ENCODE measurements around the gene WARS2. TPM values are rescaled to one million over a fixed set of nuclear protein-coding genes. Genes with fewer than 3 reads are reported as not detected.

Gene WARS2
- total RNA-seq, 1 experiment from 2014 or later: 10.5 TPM

- ATAC-seq: no peak
- DNase-seq (ENCODE audit: low read depth, low spot score): no peak
- H3K9ac ChIP-seq (ENCODE audit: low read length): no peak overlapping the region
- RAD21 ChIA-PET (ENCODE audit: low non-redundant PET in 1 of 2, low total read pairs in 2 of 2, uncharacterized antibody in 2 of 2, unreplicated experiment in 2 of 2): no interaction called here
- H3K36me3 ChIP-seq (ENCODE audit: control insufficient read depth in 1 of 2, insufficient read depth in 2 of 2, low read length in 2 of 2): no peaks in the 10 kb centered on the region
- H3K4me1 ChIP-seq (ENCODE audit: control insufficient read depth in 1 of 2, insufficient read depth in 2 of 2, low read length in 2 of 2): no peaks in the 10 kb centered on the region
- no peaks in the 10 kb centered on the region for H3K9me3 ChIP-seq (ENCODE audit: control insufficient read depth in 1 of 2, insufficient read depth in 1 of 2, low read depth in 1 of 2, low read length in 2 of 2)
- intact Hi-C loops (cut with micrococcal nuclease): no loop called here
- H4K20me1 ChIP-seq (ENCODE audit: insufficient read depth): no peaks in the 10 kb centered on the region
- no peak overlapping the region for H3K4me3 ChIP-seq (replicated peaks in 1 of 2; ENCODE audit: low read depth in 1 of 2, low read length in 2 of 2)
- BruUV-seq (replicated peaks): no TSS peak
- no peak overlapping the region for H2AFZ ChIP-seq (ENCODE audit: low read depth, low read length, poor library complexity, severe bottlenecking)
- POLR2A ChIA-PET: no interaction called here
- no peak for TF ChIP-seq RAD21 (IDR thresholded peaks at IDR 0.05; ENCODE audit: low read depth)
- no peak for TF ChIP-seq EGR1 (IDR thresholded peaks at IDR 0.05; ENCODE audit: low read depth)
- TF ChIP-seq ATF3 (IDR thresholded peaks at IDR 0.05): no peak
- no peak for TF ChIP-seq EZH2phosphoT487 (IDR thresholded peaks at IDR 0.05; ENCODE audit: borderline replicate concordance)
- TF ChIP-seq, protein P1, sequence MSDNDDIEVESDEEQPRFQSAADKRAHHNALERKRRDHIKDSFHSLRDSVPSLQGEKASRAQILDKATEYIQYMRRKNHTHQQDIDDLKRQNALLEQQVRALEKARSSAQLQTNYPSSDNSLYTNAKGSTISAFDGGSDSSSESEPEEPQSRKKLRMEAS (IDR thresholded peaks at IDR 0.05): no peak
- no peak overlapping the region for H3K4me2 ChIP-seq (ENCODE audit: low read length)
- H3K27me3 ChIP-seq (ENCODE audit: insufficient read depth, low read length): no peaks in the 10 kb centered on the region
- no peaks in the 10 kb centered on the region for H3K79me2 ChIP-seq (ENCODE audit: insufficient read depth, low read length)
- no peaks in the 10 kb centered on the region for H3K9me2 ChIP-seq (ENCODE audit: insufficient read depth)
- no peak overlapping the region for H3K27ac ChIP-seq (ENCODE audit: low read depth, low read length)
- CTCF ChIA-PET: no interaction called here
Measured at GRCh38 chr1:118987468-118988185, 152.8 kb downstream of the WARS2 start.

DNA sequence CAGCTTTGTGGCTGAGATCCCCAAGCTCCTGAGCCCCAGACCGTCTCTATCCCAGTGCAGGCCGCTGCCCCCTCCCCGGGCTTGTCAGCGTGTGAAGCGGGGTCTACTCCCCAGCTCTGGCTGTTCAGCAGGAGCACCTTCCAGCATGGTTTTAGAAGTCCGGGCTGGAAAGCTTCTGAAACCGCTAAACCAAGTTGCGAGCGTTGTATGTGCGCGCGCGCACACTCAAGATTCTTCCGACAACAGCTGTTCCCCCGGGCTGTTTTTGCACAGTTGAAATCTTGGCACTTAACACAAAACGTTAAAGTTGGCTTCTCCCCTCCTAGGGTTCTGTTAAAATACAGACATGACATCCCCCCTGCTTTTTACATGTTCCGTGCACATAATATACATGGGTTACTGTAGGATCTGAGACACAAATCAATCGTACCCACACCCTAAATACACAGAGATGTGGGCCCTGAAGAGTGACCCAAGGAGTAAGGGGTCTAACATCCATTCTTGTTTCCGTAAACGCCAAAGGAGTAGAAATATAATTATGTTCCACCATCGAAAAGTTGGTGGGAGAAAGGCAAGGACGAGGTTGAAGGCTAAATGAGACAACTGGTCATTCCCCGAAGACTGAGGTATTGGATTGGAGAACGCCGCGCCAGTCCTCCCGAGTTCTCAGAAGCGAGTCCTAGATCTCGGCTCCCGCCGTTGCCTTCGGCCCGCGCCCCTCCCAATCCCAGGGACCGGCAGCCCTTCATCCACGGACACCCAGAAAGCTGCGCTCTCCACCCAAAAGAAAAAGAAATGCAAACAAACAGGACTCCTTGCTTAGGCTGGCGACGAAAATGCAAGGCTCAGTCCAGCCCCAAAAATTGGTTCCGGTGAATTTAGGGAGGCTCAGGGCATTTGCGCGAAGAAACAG, 153.6 kb downstream of the WARS2 start:
- no peaks in the 10 kb centered on the region for H3K27me3 ChIP-seq (ENCODE audit: insufficient read depth, low read length)
- H3K9me2 ChIP-seq (ENCODE audit: insufficient read depth): no peaks in the 10 kb centered on the region
- no peak overlapping the region for H3K4me3 ChIP-seq (replicated peaks in 1 of 2; ENCODE audit: low read depth in 1 of 2, low read length in 2 of 2)
- intact Hi-C loops (cut with micrococcal nuclease): no loop called here
- H3K9ac ChIP-seq (ENCODE audit: low read length): no peak overlapping the region
- H4K20me1 ChIP-seq (ENCODE audit: insufficient read depth): no peaks in the 10 kb centered on the region
- H2AFZ ChIP-seq (ENCODE audit: low read depth, low read length, poor library complexity, severe bottlenecking): no peak overlapping the region
- H3K27ac ChIP-seq (ENCODE audit: low read depth, low read length): no peak overlapping the region
- no peaks in the 10 kb centered on the region for H3K9me3 ChIP-seq (ENCODE audit: control insufficient read depth in 1 of 2, insufficient read depth in 1 of 2, low read depth in 1 of 2, low read length in 2 of 2)
- DNase-seq (ENCODE audit: low read depth, low spot score): no peak
- H3K36me3 ChIP-seq (ENCODE audit: control insufficient read depth in 1 of 2, insufficient read depth in 2 of 2, low read length in 2 of 2): no peaks in the 10 kb centered on the region
- H3K4me1 ChIP-seq (ENCODE audit: control insufficient read depth in 1 of 2, insufficient read depth in 2 of 2, low read length in 2 of 2): no peaks in the 10 kb centered on the region
- H3K79me2 ChIP-seq (ENCODE audit: insufficient read depth, low read length): no peaks in the 10 kb centered on the region
- CTCF ChIA-PET: no interaction called here
- TF ChIP-seq FOSL1 (IDR thresholded peaks at IDR 0.05; ENCODE audit: low read depth) (no peak), ELF1 (IDR thresholded peaks at IDR 0.05; ENCODE audit: borderline replicate concordance, low read depth) (no peak), SRF (IDR thresholded peaks at IDR 0.05; ENCODE audit: low read depth) (no peak), SIN3A (IDR thresholded peaks at IDR 0.05; ENCODE audit: low read depth) (no peak), CBX3 (IDR thresholded peaks at IDR 0.05; ENCODE audit: low read depth) (no peak), RAD21 (IDR thresholded peaks at IDR 0.05; ENCODE audit: low read depth) (no peak), CEBPB (IDR thresholded peaks at IDR 0.05; ENCODE audit: low read depth) (no peak), POLR2A (IDR thresholded peaks at IDR 0.05; ENCODE audit: borderline replicate concordance, extremely low read depth, insufficient read depth, insufficient read length) (no peak), EZH2phosphoT487 (IDR thresholded peaks at IDR 0.05; ENCODE audit: borderline replicate concordance) (no peak)
- TF ChIP-seq, protein P2, sequence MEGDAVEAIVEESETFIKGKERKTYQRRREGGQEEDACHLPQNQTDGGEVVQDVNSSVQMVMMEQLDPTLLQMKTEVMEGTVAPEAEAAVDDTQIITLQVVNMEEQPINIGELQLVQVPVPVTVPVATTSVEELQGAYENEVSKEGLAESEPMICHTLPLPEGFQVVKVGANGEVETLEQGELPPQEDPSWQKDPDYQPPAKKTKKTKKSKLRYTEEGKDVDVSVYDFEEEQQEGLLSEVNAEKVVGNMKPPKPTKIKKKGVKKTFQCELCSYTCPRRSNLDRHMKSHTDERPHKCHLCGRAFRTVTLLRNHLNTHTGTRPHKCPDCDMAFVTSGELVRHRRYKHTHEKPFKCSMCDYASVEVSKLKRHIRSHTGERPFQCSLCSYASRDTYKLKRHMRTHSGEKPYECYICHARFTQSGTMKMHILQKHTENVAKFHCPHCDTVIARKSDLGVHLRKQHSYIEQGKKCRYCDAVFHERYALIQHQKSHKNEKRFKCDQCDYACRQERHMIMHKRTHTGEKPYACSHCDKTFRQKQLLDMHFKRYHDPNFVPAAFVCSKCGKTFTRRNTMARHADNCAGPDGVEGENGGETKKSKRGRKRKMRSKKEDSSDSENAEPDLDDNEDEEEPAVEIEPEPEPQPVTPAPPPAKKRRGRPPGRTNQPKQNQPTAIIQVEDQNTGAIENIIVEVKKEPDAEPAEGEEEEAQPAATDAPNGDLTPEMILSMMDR (IDR thresholded peaks at IDR 0.05 in 2 of 3, conservative IDR thresholded peaks at IDR 0.05 in 1 of 3; ENCODE audit: borderline replicate concordance in 1 of 3, insufficient read depth in 1 of 3, low read depth in 2 of 3, low read length in 2 of 3): no peak
- POLR2A ChIA-PET: no interaction called here
- no TSS peak for BruUV-seq (replicated peaks)
- ATAC-seq: no peak
- no peak overlapping the region for H3K4me2 ChIP-seq (ENCODE audit: low read length)
- RAD21 ChIA-PET (ENCODE audit: low non-redundant PET in 1 of 2, low total read pairs in 2 of 2, uncharacterized antibody in 2 of 2, unreplicated experiment in 2 of 2): no interaction called here
